ENCODE results near the gene BRME1.
"Not testable (repeated sequence)": the region's sequence is repeated elsewhere in the genome, so short reads cannot be mapped to it uniquely, and the experiment has no call there.

BRME1 gene

GRCh38 chr19:13929340-13929739 is 23.4 kb upstream of the BRME1 start:
- no peak for DNase-seq

GRCh38 chr19:13926715-13927114 is 20.8 kb upstream of the BRME1 start:
- no peak for DNase-seq

- no peak for DNase-seq
These were observed 20.1 kb upstream of the BRME1 start for GRCh38 chr19:13926010-13926409.

GRCh38 chr19:13923194-13923987 is 17.5 kb upstream of the BRME1 start:
- no peak for DNase-seq

DNA sequence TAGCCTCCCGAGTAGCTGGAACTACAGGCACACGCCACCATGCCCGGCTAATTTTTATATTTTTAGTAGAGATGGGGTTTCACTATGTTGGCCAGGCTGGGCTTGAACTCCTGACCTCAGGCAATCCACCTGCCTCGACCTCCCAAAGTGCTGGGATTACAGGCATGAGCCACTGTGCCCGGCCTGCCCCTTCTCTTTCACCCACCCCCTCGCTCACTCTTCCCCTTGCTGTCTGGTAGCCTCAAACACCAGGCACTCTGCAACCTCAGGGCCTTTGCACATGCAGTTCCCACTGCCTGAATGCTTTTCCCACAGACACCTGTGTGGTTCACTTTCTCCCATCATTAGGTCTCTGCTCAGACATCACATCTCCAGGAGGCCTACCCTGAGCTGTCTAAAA is 16.2 kb upstream of the BRME1 start:
- DNase-seq, result not testable (repeated sequence)

DNA sequence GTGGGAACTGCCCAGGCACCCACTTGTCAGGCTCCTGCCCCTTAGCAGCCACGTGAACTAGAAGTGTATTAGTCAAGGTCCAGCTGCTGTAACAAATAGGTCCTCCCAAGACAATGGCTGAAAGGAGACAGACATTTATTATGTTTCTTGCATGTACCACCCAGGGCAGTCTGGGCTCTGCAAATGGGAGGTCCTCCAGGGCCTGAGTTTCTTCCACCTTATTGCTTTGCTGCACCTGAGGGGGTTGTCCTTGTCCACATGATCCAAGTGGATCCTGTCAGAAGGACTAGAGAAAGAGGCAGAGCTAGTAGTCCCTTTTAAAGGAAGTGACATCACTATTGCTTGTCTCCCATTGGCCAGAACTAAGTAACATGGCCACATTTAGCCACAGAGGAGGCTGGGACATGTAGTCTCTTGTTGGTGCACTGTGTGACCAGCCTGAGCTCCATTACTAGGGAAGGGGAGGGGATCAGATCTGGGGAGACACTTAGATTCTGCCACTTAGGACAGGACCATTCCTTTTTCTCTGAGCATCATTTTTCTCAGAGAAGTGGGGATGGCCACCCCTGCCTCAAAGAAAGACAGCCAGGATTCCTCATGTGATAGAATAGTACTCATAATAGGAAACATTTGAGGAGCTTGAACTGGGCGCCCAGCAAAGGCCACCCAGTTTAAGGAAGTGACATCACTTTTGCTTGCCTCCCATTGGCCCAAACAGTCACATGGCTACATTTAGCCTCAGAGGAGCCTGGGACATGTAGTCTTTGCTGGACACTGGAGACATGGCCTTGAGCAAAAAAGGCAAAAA is 15.2 kb upstream of the BRME1 start:
- peak in 26 of 58 donors; percentile 4 to 59 (median 14) for DNase-seq

GRCh38 chr19:13920524-13920923 is 14.6 kb upstream of the BRME1 start:
- DNase-seq, result no peak

- DNase-seq, result no peak
These were observed 13.0 kb upstream of the BRME1 start for GRCh38 chr19:13918726-13919411.

GRCh38 chr19:13917888-13918406 is 12.0 kb upstream of the BRME1 start:
- no peak for DNase-seq

DNA sequence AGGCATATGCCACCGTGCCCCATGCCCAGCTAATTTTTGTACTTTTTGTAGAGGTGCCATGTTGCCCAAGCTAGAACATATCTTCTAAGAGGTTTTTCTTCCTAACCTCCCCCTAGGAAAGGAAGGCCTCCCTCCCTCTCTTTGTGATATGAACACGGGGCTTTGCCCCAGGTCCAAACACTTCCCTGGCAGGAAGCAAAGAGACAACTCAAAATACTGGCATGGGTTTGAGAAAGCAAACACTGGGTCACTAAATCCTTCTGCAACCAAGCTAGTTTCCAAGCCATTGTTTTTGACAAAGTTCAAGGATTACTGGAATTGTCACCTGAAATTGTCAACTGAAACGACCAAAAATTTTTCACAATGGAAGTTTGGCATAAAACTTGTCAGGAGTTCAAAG is 8.9 kb upstream of the BRME1 start:
- no peak for DNase-seq

- DNase-seq, result no peak
These were observed 7.4 kb upstream of the BRME1 start for GRCh38 chr19:13913352-13913751.

GRCh38 chr19:13909430-13909829 is 3.5 kb upstream of the BRME1 start:
- no peak for DNase-seq

GRCh38 chr19:13908674-13909073 is 2.8 kb upstream of the BRME1 start:
- no peak for DNase-seq

DNA sequence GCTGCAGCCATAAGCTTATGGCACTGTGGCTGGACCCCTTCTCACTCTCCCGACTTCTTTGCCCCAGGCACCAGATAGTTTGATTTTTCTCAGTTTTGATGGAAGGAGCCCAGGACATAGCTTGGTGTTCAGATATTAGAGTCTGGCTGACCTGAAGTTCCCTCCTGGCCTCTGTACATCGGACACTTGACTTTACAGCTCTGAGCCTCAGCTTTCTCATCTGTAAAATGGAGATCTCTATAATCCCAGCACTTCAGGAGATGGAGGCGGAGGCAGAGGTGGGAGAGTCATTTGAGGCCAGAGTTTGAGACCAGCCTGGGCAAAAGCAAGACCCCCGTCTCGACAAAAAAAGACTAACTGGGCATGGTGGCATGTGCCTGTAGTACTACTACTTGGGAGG is 993 bp upstream of the BRME1 start:
- DNase-seq, result no peak

- DNase-seq, result peak in 1 of 58 donors; percentile 45
These were observed 596 bp upstream of the BRME1 start for GRCh38 chr19:13906521-13906904.

DNA sequence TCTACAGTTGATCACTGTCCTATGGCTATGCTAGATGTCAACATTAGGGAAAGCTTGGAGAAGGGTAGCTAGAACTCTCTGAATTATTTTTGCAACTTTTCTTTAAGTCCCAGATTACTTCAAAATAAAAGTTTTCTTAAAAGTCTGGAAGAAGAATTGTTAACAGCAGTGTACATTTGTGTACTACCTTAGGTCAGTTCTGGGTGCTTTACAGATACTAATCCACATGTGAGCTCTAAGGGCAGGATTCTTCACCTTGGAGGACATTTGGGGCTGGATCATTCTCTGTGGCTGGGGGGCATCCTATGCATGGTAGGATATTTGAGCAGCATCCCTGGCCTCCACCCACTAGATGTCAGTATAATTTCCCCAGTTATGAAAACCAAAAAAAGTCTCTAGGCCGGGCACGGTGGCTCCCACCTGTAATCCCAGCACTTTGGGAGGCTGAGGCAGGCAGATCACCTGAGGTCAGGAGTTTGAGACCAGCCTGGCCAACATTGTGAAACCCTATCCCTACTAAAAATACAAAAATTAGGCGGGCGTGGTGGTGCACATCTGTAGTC is 2.8 kb downstream of the BRME1 start:
- no peak for DNase-seq

DNA sequence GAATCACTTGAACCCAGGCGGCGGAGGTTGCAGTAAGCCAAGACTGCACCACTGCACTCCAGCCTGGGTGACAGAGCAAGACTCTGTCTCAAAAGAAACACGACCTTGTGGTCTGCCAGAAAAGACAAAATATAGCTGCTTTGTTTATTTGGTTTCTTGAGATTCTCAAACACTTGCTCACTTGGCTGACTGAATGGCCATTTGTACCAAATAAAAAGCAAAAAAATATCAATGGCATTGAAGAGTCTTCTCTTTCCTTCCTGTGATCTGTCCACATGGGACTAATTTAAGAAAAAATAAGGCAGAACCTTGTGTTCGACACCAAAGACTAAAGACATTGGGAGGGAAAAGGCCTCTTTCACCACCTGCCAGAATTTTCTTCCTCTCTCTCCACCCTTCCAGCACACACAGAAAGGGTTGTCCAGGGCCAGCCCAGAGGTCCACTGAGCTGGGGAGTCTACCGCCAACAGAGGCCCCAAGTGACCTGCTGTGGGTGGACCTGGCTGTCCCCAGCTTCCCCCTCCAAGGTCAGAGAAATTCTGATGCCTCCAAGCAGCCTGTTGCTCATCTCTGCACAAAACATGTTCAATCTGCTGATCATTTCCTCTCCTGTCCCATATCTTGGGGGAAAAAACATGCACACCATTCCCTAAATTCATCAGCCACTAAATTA is 5.9 kb downstream of the BRME1 start:
- DNase-seq, result peak in 10 of 58 donors; percentile 2 to 47 (median 18)

GRCh38 chr19:13899393-13899792 is 6.5 kb downstream of the BRME1 start:
- DNase-seq, result no peak

DNA sequence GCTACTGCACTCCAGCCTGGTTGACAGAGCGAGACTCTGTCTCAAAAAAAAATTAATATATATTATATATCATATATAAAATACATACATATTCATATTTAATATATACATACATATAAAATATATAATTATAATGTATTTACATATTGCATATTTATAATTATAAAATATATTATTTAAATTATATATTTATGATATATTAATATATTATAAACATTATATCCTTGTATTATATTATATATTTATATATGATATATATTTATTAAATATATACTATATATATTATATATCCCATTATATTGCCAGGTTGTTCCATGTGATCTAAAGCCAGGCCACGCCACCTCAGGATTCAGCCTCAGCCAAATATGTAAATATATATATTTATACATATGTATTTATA is 9.7 kb downstream of the BRME1 start:
- no peak for DNase-seq

DNA sequence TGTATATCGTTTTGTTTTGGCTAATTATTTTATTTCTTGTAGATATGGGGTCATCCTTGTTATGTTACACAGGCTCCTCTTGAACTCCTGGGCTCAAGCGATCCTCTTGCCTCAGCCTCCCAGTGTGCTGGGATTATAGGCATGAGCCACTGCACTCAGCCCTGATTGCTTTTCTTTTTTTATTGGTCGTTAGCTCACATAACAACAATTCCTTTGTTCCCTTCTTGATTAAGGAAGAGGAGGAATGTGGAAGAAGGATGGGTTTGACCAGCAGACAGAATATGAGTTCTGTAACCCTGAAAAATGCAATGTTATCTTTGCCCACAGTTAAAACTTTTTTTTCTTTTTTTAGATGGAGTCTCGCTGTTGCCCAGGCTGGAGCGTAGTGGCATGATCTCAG is 11.4 kb downstream of the BRME1 start:
- DNase-seq, result no peak

DNA sequence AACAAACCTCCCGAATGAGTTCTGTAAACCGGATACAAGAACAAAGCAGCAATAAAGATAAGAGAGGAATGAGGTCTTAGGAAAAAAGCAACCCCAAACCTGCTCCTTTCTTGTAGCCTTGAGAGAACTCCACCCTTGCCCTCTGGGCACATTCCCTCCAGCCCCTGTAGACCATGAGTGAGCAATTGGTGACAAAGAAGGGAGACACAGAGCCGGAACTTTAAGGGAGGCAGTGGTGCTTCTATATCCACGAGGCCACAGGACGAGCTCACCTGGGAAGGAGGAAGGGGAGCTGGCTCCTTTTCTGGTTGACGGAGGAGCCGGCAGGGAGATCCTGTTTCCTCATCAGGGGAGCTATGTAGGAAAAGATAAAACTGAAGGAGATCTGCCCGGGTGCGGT is 13.0 kb downstream of the BRME1 start:
- DNase-seq, result no peak

All from anterior cingulate cortex (tissue), 58 donors.